ENCODE results near the gene ANKRD60. TPM values are rescaled to one million over a fixed set of nuclear protein-coding genes. Genes with fewer than 3 reads are reported as not detected.

ANKRD60 gene
- total RNA-seq, 2 experiments from 2014 or later, result not detected

DNA sequence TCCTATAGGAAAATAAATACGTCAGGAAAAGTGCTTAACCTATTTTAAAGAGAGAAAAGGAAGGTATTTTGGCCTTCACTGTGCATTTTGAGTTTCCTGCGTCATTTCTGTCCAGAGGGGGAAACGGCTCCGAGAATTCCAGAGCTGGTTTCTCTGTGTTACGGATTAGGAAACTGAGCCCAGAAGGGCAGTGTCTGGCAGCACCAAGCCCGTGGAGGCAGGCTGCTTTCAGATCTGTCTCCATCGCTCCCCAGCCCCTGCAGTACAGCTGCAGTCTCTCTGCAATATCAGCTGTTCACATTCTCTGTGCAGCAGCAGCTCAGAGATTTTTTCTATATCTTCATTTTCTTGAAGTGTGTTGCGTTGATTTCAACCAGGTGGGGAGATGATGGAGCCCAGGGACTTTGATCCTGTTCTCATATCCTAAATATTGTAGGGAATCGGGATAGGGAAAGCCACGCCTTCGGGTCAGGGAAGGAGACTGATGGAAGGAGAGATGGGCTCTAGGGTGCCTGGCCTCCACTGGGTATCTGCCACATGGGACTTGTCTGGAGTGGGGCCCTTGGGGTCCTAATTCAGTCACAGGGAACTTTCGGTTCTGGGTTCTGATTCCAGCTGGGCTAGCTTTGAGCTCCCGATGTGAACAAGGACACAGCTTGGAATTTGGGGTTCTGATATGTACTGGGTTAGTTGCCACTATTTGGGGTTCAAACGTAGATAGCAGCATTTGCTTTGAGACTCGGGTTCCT lies 2.8 kb downstream of the ANKRD60 start:
- Mint-ChIP-seq H3K27me3 (peaks cover 65% of the 10 kb centered on the region), H3K9me3 (no peaks in the 10 kb centered on the region), H3K4me3 (no peak overlapping the region), H3K4me1 (peaks cover 7% of the 10 kb centered on the region), H3K27ac (no peak overlapping the region), H3K36me3 (ENCODE audit: low read depth) (peaks cover 23% of the 10 kb centered on the region)
- DNase-seq, result no peak
- POLR2A ChIA-PET, result no interaction called here
- CTCF ChIA-PET, result no interaction called here

DNA sequence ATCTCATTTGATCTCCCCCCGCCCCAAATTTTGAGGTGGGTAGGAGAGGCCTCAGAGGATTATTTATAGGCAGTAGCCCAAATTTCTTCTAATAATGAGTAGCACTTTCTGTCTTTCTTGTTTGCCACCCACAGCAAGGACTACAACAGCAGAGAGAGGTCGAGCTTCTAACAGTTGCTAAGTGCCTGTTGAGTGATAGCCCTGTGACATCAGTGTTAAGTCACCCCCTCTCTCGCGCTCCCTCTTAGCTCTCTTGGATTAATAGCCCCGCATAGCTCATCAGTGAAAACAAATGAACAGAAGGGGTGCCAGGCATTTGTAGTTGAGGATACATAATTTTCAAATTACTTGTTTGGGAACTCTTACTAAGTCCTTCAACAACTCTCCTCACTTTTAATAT lies 3.5 kb downstream of the ANKRD60 start:
- H3K4me3 Mint-ChIP-seq, result no peak overlapping the region
- no peak overlapping the region for H3K27ac Mint-ChIP-seq
- CTCF ChIA-PET, result interaction anchor here (0.6 kb wide), 1 partner anchor 92 kb away, joined by 3 read pairs; no protein-coding TSS in a partner anchor
- H3K4me1 Mint-ChIP-seq, result peaks cover 7% of the 10 kb centered on the region
- H3K36me3 Mint-ChIP-seq (ENCODE audit: low read depth), result peaks cover 21% of the 10 kb centered on the region
- no peak for DNase-seq
- H3K27me3 Mint-ChIP-seq, result peaks cover 63% of the 10 kb centered on the region
- no peaks in the 10 kb centered on the region for H3K9me3 Mint-ChIP-seq
- POLR2A ChIA-PET, result interaction anchor here (1.1 kb wide), 1 partner anchor 427 kb away, joined by 3 read pairs; no protein-coding TSS in a partner anchor

DNA sequence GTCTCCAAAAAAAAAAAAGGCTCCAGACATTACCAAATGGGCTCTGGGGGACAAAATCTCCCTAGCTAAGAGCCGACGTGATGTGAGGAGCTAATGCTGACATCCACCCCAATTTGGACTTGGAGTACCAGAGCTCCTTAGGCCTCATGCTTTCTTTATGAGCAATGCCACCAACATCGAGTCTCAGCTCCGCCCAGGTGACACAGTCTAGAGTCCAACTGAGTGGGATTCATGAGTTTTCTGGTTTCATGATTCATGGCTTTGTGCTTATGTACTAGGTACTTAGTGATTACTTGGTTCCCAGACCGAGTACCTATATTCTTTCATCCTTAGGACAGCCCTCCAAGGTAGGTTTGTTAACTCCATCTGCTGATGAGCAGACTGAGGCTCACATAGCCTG lies 4.4 kb downstream of the ANKRD60 start:
- ChIA-PET CTCF (no interaction called here), POLR2A (interaction anchor here (0.6 to 1.1 kb wide), 2 partner anchors 428 to 609 kb away, joined by 3 to 4 read pairs; no protein-coding TSS in a partner anchor)
- Mint-ChIP-seq H3K4me1 (peaks cover 4% of the 10 kb centered on the region), H3K27me3 (peaks cover 60% of the 10 kb centered on the region), H3K27ac (no peak overlapping the region), H3K9me3 (peaks cover 5% of the 10 kb centered on the region), H3K36me3 (ENCODE audit: low read depth) (peaks cover 15% of the 10 kb centered on the region), H3K4me3 (no peak overlapping the region)
- DNase-seq, result no peak

DNA sequence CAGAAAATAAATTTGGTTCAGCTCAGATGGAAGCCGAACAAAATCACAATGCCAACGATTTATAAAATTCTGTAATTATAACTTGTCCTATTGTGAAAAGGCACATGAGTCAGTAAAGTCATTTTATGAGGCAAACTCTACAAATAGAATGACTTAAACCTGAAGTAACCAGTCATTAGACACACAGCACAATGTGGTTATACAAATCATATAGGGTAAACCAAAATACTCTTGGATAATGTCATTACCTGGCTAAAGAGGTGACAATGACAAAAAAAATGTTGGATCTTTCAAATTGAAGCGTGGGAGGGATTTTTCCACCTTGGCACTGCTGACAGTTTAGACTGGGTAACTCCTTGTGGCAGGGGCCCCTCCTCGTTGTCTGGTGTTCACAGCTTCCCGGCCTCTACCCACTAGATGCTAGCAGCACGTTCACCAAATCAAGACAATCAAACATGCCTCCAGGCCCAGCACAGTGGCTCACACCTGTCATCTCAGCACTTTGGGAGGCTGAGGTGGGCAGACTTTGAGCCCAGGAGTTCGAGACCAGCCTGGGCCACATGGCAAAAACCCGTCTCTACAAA lies 5.0 kb downstream of the ANKRD60 start:
- peaks cover 9% of the 10 kb centered on the region for H3K9me3 Mint-ChIP-seq
- DNase-seq, result no peak
- H3K4me3 Mint-ChIP-seq, result no peak overlapping the region
- ChIA-PET CTCF (no interaction called here), POLR2A (no interaction called here)
- H3K27ac Mint-ChIP-seq, result no peak overlapping the region
- peaks cover 61% of the 10 kb centered on the region for H3K27me3 Mint-ChIP-seq
- no peaks in the 10 kb centered on the region for H3K4me1 Mint-ChIP-seq
- peaks cover 13% of the 10 kb centered on the region for H3K36me3 Mint-ChIP-seq (ENCODE audit: low read depth)

DNA sequence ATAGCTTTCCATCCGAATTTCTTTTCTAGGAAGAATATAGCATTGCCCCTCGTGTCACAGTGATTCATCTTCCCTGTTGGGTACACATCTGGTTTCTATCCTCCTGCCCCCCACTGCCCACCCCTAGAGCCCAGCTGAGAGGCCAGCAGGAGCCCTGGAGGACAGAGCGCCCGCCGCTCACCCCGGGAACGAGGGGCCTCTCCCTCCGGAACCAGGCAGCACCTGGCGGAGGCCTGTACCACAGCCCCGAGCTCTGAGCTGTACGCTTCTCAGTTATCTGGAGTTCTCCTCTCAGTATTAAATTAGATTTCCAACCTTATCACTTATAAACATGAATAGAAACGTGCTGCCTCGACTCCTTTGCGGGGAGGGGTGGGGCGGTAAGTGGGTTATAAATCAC lies 6.0 kb downstream of the ANKRD60 start:
- DNase-seq, result no peak
- peaks cover 57% of the 10 kb centered on the region for H3K27me3 Mint-ChIP-seq
- H3K4me1 Mint-ChIP-seq, result no peaks in the 10 kb centered on the region
- peaks cover 12% of the 10 kb centered on the region for H3K36me3 Mint-ChIP-seq (ENCODE audit: low read depth)
- ChIA-PET CTCF (no interaction called here), POLR2A (no interaction called here)
- no peak overlapping the region for H3K27ac Mint-ChIP-seq
- H3K9me3 Mint-ChIP-seq, result peaks cover 9% of the 10 kb centered on the region
- H3K4me3 Mint-ChIP-seq, result no peak overlapping the region

DNA sequence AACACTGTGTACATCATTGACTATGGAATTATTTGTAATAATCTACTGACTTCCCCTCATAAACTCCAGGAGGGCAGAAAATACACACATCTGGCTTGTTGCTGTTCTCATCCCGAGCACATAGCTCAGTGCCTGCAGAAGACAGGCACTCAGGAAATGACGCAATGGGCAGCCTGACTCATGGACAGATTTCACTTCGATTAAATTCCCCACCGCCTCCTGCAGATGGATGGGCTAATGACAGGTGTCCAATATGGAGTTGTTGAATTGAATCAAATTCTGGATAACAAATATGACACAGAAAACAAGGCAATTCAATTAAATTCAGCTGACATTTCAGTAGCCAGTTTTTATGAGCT lies 9.1 kb downstream of the ANKRD60 start:
- peaks cover 43% of the 10 kb centered on the region for H3K27me3 Mint-ChIP-seq

DNA sequence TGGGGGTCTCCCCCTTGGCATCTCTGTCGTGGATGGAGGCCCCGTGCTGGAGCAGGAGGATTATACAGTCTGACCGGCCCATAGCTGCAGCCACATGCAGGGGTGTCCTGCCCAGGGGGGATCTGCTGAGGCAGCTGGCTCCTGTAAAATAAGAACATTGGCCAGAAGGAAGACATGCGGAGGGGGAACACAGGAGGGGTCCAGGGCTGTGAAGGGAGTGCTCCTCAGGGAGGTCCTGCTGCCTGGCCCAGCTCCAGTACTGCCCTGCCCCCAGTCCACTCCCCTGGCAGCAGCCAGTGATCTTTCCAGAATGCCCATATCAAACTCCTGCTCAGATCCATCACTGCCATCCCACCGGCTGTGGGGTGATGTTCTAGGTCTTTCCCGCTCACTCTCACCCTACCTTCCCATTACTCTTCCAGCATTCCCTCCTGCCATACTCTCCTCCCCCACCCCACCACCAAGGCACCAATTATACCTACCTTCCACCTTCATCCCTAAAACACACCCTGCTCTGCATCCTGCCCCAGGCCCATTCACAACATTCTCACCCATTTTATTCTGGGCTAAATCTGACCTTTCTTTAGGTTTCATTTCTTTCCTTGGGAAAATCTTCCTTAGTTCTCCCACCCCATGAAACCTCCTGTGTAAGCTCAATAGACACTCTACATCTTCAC lies 9.7 kb downstream of the ANKRD60 start:
- Mint-ChIP-seq H3K4me1 (no peaks in the 10 kb centered on the region), H3K4me3 (no peak overlapping the region), H3K27ac (no peak overlapping the region), H3K9me3 (peaks cover 9% of the 10 kb centered on the region), H3K27me3 (peaks cover 45% of the 10 kb centered on the region), H3K36me3 (ENCODE audit: low read depth) (peaks cover 3% of the 10 kb centered on the region)
- ChIA-PET CTCF (no interaction called here), POLR2A (no interaction called here)
- no peak for DNase-seq

More for the DNA sequence above, 9.1 kb downstream of the ANKRD60 start:
- no peak for DNase-seq
- H3K36me3 Mint-ChIP-seq (ENCODE audit: low read depth), result peaks cover 3% of the 10 kb centered on the region
- no peak overlapping the region for H3K4me3 Mint-ChIP-seq
- H3K4me1 Mint-ChIP-seq, result no peaks in the 10 kb centered on the region
- peaks cover 9% of the 10 kb centered on the region for H3K9me3 Mint-ChIP-seq
- ChIA-PET CTCF (interaction anchor here (1.1 kb wide), 2 partner anchors 8 to 18 kb away, joined by 4 to 5 read pairs; no protein-coding TSS in a partner anchor), POLR2A (no interaction called here)
- H3K27ac Mint-ChIP-seq, result no peak overlapping the region

DNA sequence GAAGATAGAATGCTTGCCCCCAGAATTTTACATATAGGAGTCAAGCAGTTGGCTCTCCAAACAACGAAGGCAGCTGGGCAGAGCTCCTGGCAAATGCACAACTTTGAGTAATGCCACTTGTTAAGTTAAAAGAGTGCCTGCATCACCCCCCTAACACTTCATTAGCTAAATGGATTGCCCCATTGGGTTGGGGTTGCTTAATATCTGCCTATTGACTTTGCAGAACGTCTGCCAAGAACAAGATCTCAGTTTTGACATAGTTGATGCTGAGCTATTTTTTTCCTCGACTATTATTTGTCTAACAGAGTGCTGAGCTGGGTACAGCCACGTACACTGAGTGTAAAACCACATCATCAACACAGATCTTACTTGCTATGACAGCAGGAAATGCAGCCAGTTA lies 12.1 kb downstream of the ANKRD60 start:
- H3K9me3 Mint-ChIP-seq, result peaks cover 9% of the 10 kb centered on the region
- H3K4me1 Mint-ChIP-seq, result no peaks in the 10 kb centered on the region
- ChIA-PET POLR2A (no interaction called here), CTCF (no interaction called here)
- DNase-seq, result no peak
- peaks cover 39% of the 10 kb centered on the region for H3K27me3 Mint-ChIP-seq
- H3K4me3 Mint-ChIP-seq, result no peak overlapping the region
- H3K36me3 Mint-ChIP-seq (ENCODE audit: low read depth), result peaks cover 3% of the 10 kb centered on the region
- H3K27ac Mint-ChIP-seq, result no peak overlapping the region

DNA sequence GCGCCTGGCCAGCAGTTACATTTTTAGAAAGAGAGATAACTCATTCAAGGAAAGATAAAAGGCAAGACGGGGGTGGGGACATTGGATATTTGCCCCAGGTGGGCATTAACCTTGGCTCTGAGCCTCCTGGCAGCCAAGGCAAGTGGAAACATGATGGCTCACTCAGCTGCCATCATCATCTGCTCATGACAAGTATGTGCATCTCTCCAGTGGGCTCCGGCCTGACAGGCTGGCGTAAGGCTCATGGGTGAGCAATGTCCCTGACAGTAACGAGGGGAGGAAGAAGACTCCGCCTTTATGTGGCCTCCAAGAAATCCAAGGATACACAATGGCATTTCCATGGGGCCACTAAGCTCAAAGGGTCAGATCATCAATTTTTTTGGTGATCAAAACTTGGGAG lies 13.3 kb downstream of the ANKRD60 start:
- H3K36me3 Mint-ChIP-seq (ENCODE audit: low read depth), result peaks cover 3% of the 10 kb centered on the region
- no peak overlapping the region for H3K4me3 Mint-ChIP-seq
- H3K9me3 Mint-ChIP-seq, result peaks cover 9% of the 10 kb centered on the region
- POLR2A ChIA-PET, result no interaction called here
- DNase-seq, result no peak
- peaks cover 37% of the 10 kb centered on the region for H3K27me3 Mint-ChIP-seq
- CTCF ChIA-PET, result interaction anchor here (0.7 kb wide), 1 partner anchor 214 kb away, joined by 9 read pairs; no protein-coding TSS in a partner anchor
- no peaks in the 10 kb centered on the region for H3K4me1 Mint-ChIP-seq
- H3K27ac Mint-ChIP-seq, result no peak overlapping the region

DNA sequence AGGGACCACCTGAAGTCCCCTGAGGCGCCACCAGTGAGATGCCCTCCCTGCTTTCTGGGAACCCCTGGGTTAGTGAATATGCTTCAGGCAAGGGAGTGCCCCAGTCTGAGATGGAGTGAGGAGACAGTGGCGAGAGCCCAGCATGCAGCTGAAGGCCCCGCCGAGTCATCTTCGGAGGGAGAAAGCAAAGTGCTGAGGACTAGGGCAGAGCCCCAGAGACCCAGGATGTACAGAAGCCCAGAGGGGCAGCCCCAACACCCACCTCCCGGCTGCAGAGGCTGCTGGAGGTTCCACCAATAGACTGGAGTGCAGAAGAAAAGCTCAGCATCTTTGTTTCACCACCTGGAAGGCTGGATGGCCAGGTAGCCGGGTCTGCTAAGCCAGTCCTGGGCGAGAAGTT lies 14.1 kb downstream of the ANKRD60 start:
- H3K9me3 Mint-ChIP-seq, result peaks cover 5% of the 10 kb centered on the region
- DNase-seq, result no peak
- POLR2A ChIA-PET, result no interaction called here
- peaks cover 3% of the 10 kb centered on the region for H3K36me3 Mint-ChIP-seq (ENCODE audit: low read depth)
- no peak overlapping the region for H3K27ac Mint-ChIP-seq
- H3K4me1 Mint-ChIP-seq, result peaks cover 2% of the 10 kb centered on the region
- H3K27me3 Mint-ChIP-seq, result peaks cover 34% of the 10 kb centered on the region
- no peak overlapping the region for H3K4me3 Mint-ChIP-seq
- CTCF ChIA-PET, result no interaction called here

DNA sequence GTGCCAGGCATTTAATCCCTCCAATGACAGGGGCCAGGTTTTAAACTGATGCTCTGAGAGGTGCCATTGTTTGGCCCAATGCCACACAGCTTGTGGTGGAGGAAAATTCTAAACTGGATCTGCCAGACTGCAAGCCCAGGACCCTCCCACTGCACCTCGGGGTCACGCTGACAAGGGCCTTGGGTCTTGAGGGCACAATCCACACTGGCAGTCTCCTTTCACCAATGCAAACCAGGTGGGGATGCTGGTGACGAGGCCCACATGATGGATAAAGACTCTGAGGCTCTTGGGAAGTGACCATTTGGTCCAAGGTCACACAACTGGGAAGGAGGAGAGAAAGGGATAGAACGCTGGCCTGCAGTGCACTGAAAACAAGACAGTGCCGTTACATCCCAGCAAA lies 14.7 kb downstream of the ANKRD60 start:
- Mint-ChIP-seq H3K4me3 (no peak overlapping the region), H3K27me3 (peaks cover 28% of the 10 kb centered on the region), H3K4me1 (peaks cover 2% of the 10 kb centered on the region), H3K36me3 (ENCODE audit: low read depth) (no peaks in the 10 kb centered on the region), H3K9me3 (no peaks in the 10 kb centered on the region), H3K27ac (no peak overlapping the region)
- CTCF ChIA-PET, result no interaction called here
- DNase-seq, result no peak
- POLR2A ChIA-PET, result no interaction called here

DNA sequence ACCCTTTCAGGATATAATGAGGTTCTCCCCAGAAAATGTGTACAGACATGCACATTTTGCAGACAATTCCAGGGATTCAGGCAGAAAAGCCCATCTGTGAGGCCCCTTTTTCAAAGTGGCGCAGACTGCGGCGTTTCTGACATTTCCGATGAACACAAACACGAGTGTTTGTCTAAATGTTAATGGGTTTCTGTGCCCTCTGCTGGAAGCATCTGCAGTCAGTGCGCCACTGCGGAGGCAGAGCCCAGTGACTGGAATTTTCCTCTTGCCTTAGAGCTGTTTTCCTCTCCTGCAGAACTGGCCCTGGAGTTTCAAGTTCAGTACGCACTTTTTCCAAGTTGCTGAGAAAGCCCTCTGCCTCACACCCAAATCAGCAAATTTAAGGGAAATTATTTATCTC lies 15.3 kb downstream of the ANKRD60 start:
- Mint-ChIP-seq H3K4me1 (peaks cover 2% of the 10 kb centered on the region), H3K27me3 (peaks cover 23% of the 10 kb centered on the region), H3K36me3 (ENCODE audit: low read depth) (no peaks in the 10 kb centered on the region), H3K27ac (no peak overlapping the region), H3K9me3 (no peaks in the 10 kb centered on the region), H3K4me3 (no peak overlapping the region)
- DNase-seq, result no peak
- ChIA-PET CTCF (interaction anchor here (0.7 kb wide), 1 partner anchor 1140 kb away, joined by 3 read pairs; no protein-coding TSS in a partner anchor), POLR2A (no interaction called here)

DNA sequence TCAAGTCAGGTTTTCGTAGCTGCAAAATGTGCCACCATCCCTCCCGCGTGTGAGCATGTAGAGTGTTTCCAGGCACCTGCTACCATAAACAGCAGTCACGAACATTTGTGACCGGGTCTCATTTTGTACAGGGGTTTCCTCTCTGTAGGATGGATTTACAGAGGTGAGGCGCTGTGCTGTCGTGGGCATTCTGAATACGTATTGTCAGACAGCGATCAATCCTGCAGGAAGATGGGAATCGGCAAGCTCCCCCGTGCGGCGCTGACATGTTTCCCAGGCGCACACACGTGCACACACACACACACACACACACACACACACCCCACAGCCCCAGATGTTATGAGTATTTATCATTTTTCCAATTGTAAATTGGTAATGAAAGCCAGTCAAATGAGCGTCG lies 15.8 kb downstream of the ANKRD60 start:
- Mint-ChIP-seq H3K4me3 (no peak overlapping the region), H3K27me3 (peaks cover 22% of the 10 kb centered on the region), H3K4me1 (peaks cover 2% of the 10 kb centered on the region), H3K27ac (no peak overlapping the region), H3K36me3 (ENCODE audit: low read depth) (no peaks in the 10 kb centered on the region), H3K9me3 (no peaks in the 10 kb centered on the region)
- no peak for DNase-seq
- POLR2A ChIA-PET, result no interaction called here
- CTCF ChIA-PET, result interaction anchor here (0.7 to 1.9 kb wide), 2 partner anchors 616 to 1140 kb away, joined by 3 to 4 read pairs; no protein-coding TSS in a partner anchor

All from activated CD4-positive, alpha-beta memory T cell treated with anti-CD3 and anti-CD28 coated beads, Interleukin-2, amount 10 ng/mL, durations not matched to agents 7 days and 5 days (primary cell).